Endometrial microvascular endothelial cells (primary cell): ENCODE data around the gene PDP2. TPM values are rescaled to one million over a fixed set of nuclear protein-coding genes. Genes with fewer than 3 reads are reported as not detected.

ENCODE experiments used
- in situ Hi-C: cut with HindIII; loops from 2 replicates; pipeline ENCODE4 v1.10.0; 2017; ENCODE audit warnings: low sequenced_read_pairs, low pct_unique_long_range_greater_than_20kb; ENCODE audit errors: inconsistent ontology term
- total RNA-seq: library from RNA; depleted of rRNA; stranded (reverse); fragments of >200 nt; gene quantifications from one replicate; pipeline ENCODE4 v1.2.3, GENCODE V29; 2015; ENCODE audit errors: inconsistent ontology term

Gene PDP2
- total RNA-seq, result 12.5 TPM

- in situ Hi-C loops, result no loop called here
These were observed at the start of gene PDP2 for GRCh38 chr16:66880288-66881013. PDP2 (plus strand) TSS chr16:66880515; CDS start chr16:66884285, 3,770 bp downstream.

- in situ Hi-C loops, result no loop called here
These were observed 48.1 kb upstream of the PDP2 start for GRCh38 chr16:66832190-66832589.

GRCh38 chr16:66832661-66833305, 47.5 kb upstream of the PDP2 start:
- in situ Hi-C loops, result no loop called here

GRCh38 chr16:66834746-66835145, 45.6 kb upstream of the PDP2 start:
- in situ Hi-C loops, result no loop called here

- in situ Hi-C loops, result no loop called here
These were observed 39.4 kb upstream of the PDP2 start for GRCh38 chr16:66840883-66841282.

- in situ Hi-C loops, result no loop called here
These were observed 38.9 kb upstream of the PDP2 start for GRCh38 chr16:66841366-66841765.

GRCh38 chr16:66842765-66843164, 37.5 kb upstream of the PDP2 start:
- in situ Hi-C loops, result no loop called here

- in situ Hi-C loops, result no loop called here
These were observed 37.1 kb upstream of the PDP2 start for GRCh38 chr16:66843191-66843590.

GRCh38 chr16:66844009-66844341, 36.3 kb upstream of the PDP2 start:
- in situ Hi-C loops, result no loop called here

GRCh38 chr16:66844342-66845079, 35.8 kb upstream of the PDP2 start, which contains the start of gene CA7:
CA7 (plus strand) TSS chr16:66844414; CDS start chr16:66844488, 74 bp downstream.
- in situ Hi-C loops, result no loop called here

GRCh38 chr16:66845080-66845410, 35.3 kb upstream of the PDP2 start:
- in situ Hi-C loops, result no loop called here

GRCh38 chr16:66845791-66846221, 34.5 kb upstream of the PDP2 start:
- in situ Hi-C loops, result no loop called here

GRCh38 chr16:66846266-66846665, 34.0 kb upstream of the PDP2 start:
- in situ Hi-C loops, result no loop called here

- in situ Hi-C loops, result no loop called here
These were observed 33.5 kb upstream of the PDP2 start for GRCh38 chr16:66846831-66847230.

- in situ Hi-C loops, result no loop called here
These were observed 32.7 kb upstream of the PDP2 start for GRCh38 chr16:66847533-66848067.

GRCh38 chr16:66848172-66848571, 32.1 kb upstream of the PDP2 start:
- in situ Hi-C loops, result no loop called here

GRCh38 chr16:66849021-66849420, 31.3 kb upstream of the PDP2 start:
- in situ Hi-C loops, result no loop called here

GRCh38 chr16:66849549-66849948, 30.8 kb upstream of the PDP2 start:
- in situ Hi-C loops, result no loop called here

- in situ Hi-C loops, result no loop called here
These were observed 30.1 kb upstream of the PDP2 start for GRCh38 chr16:66850115-66850815.
